GM10248 (cell line): ENCODE results near the gene DMAC2.
"Not testable (repeated sequence)": the region's sequence is repeated elsewhere in the genome, so short reads cannot be mapped to it uniquely, and the experiment has no call there.

Experiments used
- CTCF ChIA-PET: fragments of 300-600 bp; sonication (Branson Sonifier 250); formaldehyde crosslinking; extraction: SDS; loops from one replicate; lab custom pipeline; 2021; ENCODE audit warnings: antibody characterized with exemption; lab: Yijun Ruan, JAX
- POLR2A ChIA-PET: fragments of 350-650 bp; sonication (Branson Sonifier 250); formaldehyde crosslinking; extraction: SDS; loops from one replicate; lab custom pipeline; 2020; ENCODE audit warnings: antibody characterized with exemption; lab: Yijun Ruan, JAX
- DNase-seq: peaks from one replicate; pipeline ENCODE4 v3.0.0; 2012; ENCODE audit errors: extremely low spot score
- TF ChIP-seq, protein P1 (sequence below): IDR thresholded peaks from 2 replicates; pipeline ENCODE4 v1.5.1; 2012; ENCODE audit warnings: mild to moderate bottlenecking, low read depth; ENCODE audit errors: extremely low read depth, missing control alignments, control extremely low read depth

The DMAC2 gene

DNA sequence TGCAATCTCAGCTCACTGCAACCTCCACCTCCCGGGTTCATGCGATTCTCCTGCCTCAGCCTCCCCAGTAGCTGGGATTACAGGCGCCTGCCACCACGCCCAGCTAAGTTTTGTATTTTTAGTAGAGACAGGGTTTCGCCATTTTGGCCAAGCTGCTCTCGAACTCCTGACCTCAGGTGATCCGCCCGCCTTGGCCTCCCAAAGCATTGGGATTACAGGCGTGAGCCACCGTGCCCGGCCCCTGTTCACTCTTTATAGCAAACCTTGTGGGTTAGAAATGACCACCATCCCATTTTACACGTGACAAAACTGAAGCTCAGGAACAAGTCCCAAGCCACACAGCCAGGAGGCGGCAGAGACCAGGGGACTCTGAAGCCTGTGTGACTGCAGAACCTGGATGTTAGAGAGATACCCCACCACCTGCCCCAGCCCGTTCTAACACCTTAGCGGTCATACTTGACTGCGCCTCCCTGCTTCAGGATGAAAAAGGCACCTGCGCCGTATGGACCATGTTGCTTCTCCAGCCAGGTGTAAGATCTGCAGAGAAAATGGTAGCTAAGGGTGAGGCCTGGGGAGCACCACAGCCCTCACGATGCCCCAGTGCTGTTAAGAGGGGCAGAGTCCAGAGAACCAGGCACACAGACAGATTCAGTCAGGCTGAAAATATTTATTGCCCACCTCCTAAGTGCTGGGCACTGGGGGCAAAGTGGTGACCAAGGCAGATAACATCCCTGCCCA is 3.6 kb downstream of the DMAC2 start:
- DNase-seq = no peak
- CTCF ChIA-PET = interaction anchor here (1.2 to 3.5 kb wide), 3 partner anchors 13 to 128 kb away, joined by 3 to 27 read pairs (median 3); no protein-coding TSS in a partner anchor
- TF ChIP-seq, protein P1, sequence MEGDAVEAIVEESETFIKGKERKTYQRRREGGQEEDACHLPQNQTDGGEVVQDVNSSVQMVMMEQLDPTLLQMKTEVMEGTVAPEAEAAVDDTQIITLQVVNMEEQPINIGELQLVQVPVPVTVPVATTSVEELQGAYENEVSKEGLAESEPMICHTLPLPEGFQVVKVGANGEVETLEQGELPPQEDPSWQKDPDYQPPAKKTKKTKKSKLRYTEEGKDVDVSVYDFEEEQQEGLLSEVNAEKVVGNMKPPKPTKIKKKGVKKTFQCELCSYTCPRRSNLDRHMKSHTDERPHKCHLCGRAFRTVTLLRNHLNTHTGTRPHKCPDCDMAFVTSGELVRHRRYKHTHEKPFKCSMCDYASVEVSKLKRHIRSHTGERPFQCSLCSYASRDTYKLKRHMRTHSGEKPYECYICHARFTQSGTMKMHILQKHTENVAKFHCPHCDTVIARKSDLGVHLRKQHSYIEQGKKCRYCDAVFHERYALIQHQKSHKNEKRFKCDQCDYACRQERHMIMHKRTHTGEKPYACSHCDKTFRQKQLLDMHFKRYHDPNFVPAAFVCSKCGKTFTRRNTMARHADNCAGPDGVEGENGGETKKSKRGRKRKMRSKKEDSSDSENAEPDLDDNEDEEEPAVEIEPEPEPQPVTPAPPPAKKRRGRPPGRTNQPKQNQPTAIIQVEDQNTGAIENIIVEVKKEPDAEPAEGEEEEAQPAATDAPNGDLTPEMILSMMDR = no peak
- POLR2A ChIA-PET = interaction anchor here (0.6 kb wide), 2 partner anchors 21 to 64 kb away, joined by 3 to 7 read pairs; no protein-coding TSS in a partner anchor

DNA sequence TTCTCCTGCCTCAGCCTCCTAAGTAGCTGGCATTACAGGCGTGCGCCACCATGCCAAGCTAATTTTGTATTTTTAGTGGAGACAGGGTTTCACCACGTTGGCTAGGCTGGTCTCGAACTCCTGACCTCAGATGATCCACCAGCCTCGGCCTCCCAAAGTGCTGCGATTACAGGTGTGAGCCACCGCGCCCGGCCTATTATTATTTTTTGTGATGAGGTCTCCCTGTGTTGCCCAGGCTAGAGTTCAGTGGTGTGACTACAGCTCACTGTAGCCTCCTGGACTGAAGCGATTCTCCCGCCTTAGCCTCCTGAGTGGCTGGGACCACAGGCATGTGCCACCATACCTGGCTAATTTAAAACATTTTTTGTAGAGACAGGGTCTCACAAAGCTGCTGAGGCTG is 4.3 kb downstream of the DMAC2 start:
- not testable (repeated sequence) for DNase-seq
- POLR2A ChIA-PET = interaction anchor here (0.6 kb wide), 1 partner anchor 65 kb away, joined by 3 read pairs; no protein-coding TSS in a partner anchor

DNA sequence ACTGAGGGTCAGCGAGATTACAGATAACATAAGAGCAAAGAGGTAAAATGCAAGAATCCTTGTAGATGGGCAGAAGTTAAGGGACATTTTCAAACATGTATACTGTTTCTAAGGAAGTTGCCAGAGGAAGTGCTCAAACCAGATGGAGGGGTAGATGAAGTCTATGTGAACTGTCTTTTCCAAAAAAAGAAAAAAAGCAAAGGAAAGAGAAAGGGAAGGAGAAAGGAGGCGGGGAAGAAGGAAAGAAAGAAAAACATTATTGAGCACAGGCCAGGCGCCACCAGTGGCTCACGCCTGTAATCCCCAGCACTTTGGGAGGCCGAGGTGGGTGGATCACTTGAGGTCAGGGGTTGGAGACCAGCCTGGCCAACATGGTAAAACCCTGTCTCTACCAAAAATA is 5.3 kb downstream of the DMAC2 start:
- CTCF ChIA-PET = interaction anchor here (4.2 kb wide), 1 partner anchor 15 kb away, joined by 19 read pairs; no protein-coding TSS in a partner anchor
- TF ChIP-seq, protein P1 = no peak
- DNase-seq = no peak
- POLR2A ChIA-PET = interaction anchor here (0.7 kb wide), 1 partner anchor 23 kb away, joined by 4 read pairs; no protein-coding TSS in a partner anchor

More for the DNA sequence above, 4.3 kb downstream of the DMAC2 start:
- CTCF ChIA-PET = interaction anchor here (1.2 to 3.5 kb wide), 3 partner anchors 14 to 128 kb away, joined by 3 to 27 read pairs (median 3); no protein-coding TSS in a partner anchor

DNA sequence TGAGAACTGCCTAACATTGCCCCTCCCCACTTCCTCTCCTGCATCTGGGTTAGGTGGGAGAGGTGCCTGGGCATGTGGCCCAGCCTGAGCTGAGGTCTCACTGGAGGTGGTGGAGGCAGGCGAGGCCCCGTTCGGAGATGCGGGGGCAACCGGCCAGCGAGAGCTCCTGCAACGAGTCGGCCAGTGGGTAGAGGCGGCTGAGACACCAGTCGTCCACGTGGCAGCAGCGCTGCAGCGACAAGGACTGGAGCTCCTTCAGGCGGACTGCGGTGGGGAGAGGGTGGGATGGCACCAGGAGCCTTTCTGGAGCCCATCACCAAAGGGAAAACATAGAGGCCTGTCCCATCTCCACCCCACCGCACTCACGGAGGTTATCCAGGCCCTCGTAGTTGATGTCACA is 6.5 kb downstream of the DMAC2 start:
- POLR2A ChIA-PET = no interaction called here
- DNase-seq = no peak
- CTCF ChIA-PET = interaction anchor here (4.2 kb wide), 1 partner anchor 16 kb away, joined by 19 read pairs; no protein-coding TSS in a partner anchor
- TF ChIP-seq, protein P1 = no peak

DNA sequence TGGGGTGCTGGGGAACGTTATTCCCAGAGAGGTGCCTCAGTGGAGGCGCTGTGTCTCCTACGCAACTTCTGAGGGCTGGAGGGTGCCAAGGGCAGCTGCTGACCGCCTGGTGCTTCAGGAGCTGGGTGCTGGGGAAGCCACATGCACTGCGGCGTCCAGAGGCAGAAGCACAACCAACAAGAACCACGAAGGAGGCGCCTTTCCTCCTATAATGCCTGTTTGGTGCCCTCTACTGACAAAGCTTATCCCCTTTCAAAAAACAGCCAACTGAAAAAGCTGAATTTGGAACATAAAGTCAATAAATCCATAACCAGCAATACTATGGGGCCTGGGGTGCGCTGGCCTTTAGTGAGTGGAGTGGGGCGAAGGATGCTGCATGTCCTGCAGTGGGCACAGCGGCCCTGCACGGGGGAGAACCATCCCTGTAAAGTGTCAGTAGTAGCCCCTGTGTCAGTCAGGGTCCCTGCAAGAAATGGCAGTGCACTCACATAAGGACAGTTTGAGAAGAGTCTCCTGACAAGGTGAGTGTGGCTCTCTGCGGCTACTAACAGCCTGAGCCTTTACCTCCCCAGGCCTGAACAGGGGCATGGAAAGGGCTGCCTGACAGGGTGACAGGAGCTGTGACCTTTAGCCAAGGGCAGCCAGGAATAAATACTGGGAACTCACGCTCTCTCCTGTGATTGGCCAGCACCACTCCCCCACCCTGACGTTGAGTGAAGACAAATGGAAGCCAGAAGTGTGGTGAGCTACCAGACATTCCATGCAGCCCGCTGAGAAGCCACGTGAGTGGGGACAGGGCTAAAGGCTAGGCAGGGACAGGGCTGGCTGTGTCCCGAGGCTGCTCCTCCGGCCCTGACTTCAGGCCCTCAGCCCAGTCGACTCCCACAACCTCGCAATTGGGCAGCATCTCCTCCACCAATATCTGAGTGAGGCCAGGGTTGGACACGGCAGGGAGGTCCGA is 8.0 kb downstream of the DMAC2 start:
- ChIA-PET POLR2A (interaction anchor here (0.6 kb wide), 1 partner anchor 117 kb away, joined by 3 read pairs; no protein-coding TSS in a partner anchor), CTCF (interaction anchor here (0.9 to 4.2 kb wide), 7 partner anchors 8 to 139 kb away, joined by 3 to 19 read pairs (median 4); partner anchors contain the start of gene DMAC2)
- TF ChIP-seq, protein P1 = peak; percentile 41
- no peak for DNase-seq

DNA sequence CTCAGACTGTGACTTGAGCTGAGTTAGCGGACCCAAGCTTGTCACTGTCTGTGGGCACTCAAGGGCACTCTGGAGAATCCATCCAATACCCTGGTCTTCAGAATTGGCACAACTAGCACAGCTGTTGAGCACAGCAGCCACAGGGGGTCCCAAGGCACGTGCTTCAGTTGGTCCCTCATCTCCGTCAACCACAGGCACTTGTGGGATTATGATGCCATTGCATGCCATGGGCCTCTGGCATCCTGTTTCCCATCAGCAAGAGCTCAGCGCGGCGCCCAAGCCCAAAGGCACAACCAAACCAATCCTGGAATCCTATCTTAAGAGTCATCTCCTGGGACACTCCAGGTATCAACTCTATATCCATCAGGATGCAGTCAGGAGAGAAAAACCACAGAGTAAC is 8.8 kb downstream of the DMAC2 start:
- TF ChIP-seq, protein P1 = no peak
- ChIA-PET CTCF (interaction anchor here (1.1 to 4.2 kb wide), 6 partner anchors 9 to 139 kb away, joined by 3 to 19 read pairs (median 4); partner anchors contain the start of gene DMAC2), POLR2A (no interaction called here)
- DNase-seq = no peak
